ENCODE results near the gene MAML2. TPM values are rescaled to one million over a fixed set of nuclear protein-coding genes. Genes with fewer than 3 reads are reported as not detected.

Gene MAML2
- total and polyA plus RNA-seq, 2 of the 13 experiments (the other 11 are each of a cell fraction or from before 2014, with no cell fraction given) = 2.3 to 25.9 TPM

DNA sequence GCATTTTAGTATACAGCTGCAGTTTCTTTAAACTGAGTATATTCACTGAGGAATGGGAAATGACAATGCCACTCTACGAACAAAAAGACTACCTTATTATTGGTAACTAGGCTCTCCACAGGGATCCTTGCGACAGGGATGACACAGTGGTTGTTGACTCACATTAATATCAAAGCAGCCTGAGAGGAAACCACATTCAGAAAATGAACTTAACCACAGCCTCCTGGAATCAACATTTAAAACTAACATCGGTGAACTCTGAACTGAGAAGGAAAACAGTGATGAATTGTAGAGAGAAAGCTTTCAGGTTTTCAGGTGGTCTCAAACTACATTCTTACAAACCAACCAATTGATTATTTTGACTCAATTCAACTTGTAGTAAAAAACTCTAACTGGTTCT lies 328.8 kb downstream of the MAML2 start (continued):
- TF ChIP-seq PRDM4 (CRISPR knock-in tag; IDR thresholded peaks at IDR 0.05; ENCODE audit: borderline replicate concordance) (no peak), PLRG1 (conservative IDR thresholded peaks at IDR 0.05) (no peak), CEBPB (IDR thresholded peaks at IDR 0.05; ENCODE audit: borderline replicate concordance, low read depth, low read length) (peak; percentile 43; the same call in 1 of the 2 replicates), RBFOX2 (IDR thresholded peaks at IDR 0.05; ENCODE audit: low read depth, low read length) (no peak), ZBTB7B (CRISPR knock-in tag; IDR thresholded peaks at IDR 0.05) (peak; percentile 69), PPARG (CRISPR knock-in tag; conservative IDR thresholded peaks at IDR 0.05) (peak; percentile 67), ERF (CRISPR knock-in tag; IDR thresholded peaks at IDR 0.05) (peak; percentile 28; the same call in 1 of the 2 replicates), IKZF1 (IDR thresholded peaks at IDR 0.05) (no peak), TEAD3 (CRISPR knock-in tag; optimal IDR thresholded peaks at IDR 0.05; ENCODE audit: borderline replicate concordance) (peak; percentile 58), HNF4G (IDR thresholded peaks at IDR 0.05; ENCODE audit: borderline replicate concordance, low read depth, low read length) (peak; percentile 70), HNF4G (CRISPR knock-in tag; IDR thresholded peaks at IDR 0.05; ENCODE audit: borderline replicate concordance, low read depth) (no peak), ZNF652 (CRISPR knock-in tag; IDR thresholded peaks at IDR 0.05; ENCODE audit: borderline replicate concordance, low read depth) (no peak; the same call in 1 of the 2 replicates), CHD4 (IDR thresholded peaks at IDR 0.05; ENCODE audit: borderline replicate concordance, low read length) (peak; percentile 17), CREM (IDR thresholded peaks at IDR 0.05) (peak; percentile 90), CREM (CRISPR knock-in tag; IDR thresholded peaks at IDR 0.05) (no peak), SOX5 (CRISPR knock-in tag; IDR thresholded peaks at IDR 0.05; ENCODE audit: borderline replicate concordance) (peak; percentile 88), GATAD2A (CRISPR knock-in tag; IDR thresholded peaks at IDR 0.05) (peak; percentile 69), TCF7 (IDR thresholded peaks at IDR 0.05; ENCODE audit: low read depth) (peak; percentile 94), ZNF772 (CRISPR knock-in tag; IDR thresholded peaks at IDR 0.05) (peak; percentile 41; the same call in 1 of the 2 replicates)
